NCI-H526 (cell line): ENCODE measurements around the gene SHC2.

ENCODE experiments used
- DNase-seq, 2 experiments: peaks; one replicate each; lab custom pipeline; 2025; lab: John Stamatoyannopoulos, UW

Gene SHC2

DNA sequence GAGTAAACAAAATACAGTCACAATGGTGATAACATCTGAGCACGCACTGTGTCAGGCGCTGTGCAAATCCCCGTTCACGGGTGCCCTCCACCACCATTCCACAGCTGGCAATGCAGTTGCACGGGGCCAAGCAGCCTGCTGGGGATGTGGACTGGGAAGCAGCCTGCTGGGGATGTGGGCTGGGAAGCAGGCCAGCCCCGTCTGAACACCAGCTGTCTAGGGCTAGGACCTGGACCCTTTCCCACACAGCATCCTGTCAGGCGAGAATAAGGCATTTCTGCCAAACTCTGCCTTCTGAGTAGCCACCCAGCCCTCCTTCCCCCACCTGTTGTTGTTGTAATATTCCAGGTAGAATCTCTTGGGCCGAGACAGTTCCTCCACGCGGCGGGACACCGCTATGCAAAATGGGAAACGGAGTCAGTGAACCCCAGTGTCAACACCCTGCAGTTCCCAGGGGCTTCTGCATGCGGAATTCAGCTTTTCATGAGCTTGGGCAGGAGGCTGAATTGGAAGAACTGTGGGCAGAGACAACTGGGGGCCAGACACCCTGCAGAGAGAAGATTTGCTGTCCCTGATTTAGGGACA is 88.4 kb downstream of the SHC2 start:
- no peak for DNase-seq

DNA sequence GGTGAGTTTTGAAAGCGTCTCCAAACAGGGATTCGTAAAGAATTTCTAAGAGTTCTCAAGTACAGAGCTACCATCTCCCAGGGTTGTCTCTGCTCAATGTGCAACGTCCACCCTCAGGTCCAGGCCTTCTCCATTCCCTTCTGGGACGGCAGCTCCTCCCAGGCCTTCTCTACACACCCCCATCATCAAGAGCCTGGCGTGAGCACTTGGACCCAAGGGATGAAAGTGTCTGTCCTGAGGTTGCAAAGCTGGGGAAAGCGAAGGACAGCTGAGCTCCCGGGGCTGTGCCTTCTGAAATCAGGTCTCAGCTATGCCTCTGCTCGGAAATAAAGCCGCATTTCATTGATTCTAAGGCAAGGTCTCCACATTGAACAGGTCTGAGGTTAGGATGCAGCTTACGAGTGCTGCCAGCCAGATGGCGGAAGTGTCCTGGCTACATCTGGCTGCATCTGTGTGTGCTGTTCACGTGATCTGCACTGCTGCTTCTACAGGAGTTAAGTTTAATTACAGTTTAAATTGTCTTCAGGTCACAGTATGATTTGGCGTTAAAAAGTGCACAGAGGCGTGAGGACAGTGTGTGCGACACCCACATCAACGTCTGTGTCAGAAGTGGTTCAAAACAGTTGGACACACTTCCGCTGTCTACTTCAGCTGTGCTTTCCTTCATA is 89.2 kb downstream of the SHC2 start:
- DNase-seq: no peak

DNA sequence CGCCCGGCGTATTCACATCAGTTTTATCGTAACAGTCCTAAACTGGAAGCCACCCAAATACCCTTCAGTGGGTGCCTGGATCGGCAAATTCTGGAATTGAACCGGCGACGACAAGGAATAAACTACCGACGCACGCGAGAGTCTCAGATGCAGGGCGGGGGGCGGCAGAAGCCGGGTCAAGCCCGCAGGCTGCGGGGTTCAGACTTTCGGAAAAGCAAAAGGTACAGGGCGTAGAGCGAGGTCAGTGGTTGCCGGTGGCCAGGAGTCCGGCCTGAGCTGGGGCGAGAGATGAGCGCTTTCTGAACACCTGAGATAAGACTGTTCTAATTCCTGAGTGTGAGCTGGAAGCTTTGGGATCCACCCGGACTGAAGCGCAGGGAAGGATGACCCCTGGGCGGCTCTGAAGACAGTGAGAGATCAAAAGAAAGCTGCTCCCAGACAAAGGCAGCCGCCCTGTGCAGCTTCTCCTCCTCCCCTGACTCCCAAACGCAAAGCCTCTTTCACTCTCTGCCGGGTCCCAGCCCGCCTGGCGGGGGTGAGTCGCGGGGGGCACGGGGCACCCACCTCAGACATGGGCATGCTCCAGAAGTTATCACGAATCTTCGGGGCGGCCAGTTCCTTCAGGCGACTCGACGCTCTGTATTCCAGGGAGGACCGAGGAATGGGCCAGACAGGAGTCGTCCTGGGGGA is 90.0 kb downstream of the SHC2 start:
- DNase-seq: no peak

DNA sequence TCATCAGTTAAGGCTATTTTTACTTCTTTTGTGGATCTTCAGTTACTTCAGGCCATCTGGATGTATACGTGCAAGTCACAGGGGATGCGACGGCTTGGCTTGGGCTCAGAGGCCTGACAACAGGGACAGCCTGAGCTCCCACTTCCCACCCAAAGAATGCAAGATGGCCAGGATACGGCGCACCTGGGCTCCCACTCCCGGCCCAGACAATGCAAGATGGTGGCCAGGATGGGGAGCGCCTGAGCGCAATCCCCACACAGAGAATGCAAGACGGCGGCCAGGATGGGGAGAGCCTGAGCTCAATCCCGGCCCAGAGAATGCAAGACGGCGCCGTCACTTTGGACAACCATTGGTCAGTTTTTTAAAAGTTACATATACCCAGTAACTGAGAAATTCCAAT is 91.0 kb downstream of the SHC2 start:
- DNase-seq: no peak

DNA sequence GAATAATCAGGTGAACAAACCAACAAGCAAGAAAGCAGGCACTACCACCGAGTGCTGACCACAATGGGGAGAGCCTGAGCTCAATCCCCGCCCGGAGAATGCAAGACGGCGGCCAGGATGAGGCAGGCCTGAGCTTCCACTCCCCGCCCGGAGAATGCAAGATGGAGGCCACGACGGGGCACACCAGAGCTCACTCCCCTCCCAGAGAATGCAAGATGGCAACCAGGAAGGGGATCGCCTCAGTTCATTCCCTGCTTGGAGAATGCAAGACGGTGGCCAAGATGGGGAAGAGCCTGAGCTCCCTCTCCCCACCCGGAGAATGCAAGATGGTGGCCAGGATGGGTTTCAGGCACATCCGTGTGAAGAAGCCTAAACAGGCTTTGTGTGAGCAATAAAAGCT is 91.6 kb downstream of the SHC2 start:
- DNase-seq: no peak

DNA sequence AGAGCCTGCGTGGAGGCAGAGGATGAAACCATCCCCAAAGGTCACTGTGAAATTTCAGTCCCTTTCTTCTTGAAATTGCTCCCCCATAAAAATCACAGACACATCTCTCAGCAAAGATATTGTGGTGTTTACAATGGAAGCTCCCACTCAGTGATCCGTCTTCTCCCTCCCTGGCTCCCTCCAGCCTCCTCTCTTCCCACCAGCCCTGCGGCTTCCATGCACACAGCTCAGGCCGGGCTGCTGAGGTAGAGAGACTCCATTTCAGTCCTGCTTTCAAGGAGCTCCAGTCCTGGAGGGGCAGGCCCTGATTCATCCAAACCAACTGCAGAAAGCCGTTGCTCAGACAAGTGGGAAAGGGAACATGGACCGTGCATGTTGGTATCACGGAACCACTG is 92.2 kb downstream of the SHC2 start:
- no peak for DNase-seq

DNA sequence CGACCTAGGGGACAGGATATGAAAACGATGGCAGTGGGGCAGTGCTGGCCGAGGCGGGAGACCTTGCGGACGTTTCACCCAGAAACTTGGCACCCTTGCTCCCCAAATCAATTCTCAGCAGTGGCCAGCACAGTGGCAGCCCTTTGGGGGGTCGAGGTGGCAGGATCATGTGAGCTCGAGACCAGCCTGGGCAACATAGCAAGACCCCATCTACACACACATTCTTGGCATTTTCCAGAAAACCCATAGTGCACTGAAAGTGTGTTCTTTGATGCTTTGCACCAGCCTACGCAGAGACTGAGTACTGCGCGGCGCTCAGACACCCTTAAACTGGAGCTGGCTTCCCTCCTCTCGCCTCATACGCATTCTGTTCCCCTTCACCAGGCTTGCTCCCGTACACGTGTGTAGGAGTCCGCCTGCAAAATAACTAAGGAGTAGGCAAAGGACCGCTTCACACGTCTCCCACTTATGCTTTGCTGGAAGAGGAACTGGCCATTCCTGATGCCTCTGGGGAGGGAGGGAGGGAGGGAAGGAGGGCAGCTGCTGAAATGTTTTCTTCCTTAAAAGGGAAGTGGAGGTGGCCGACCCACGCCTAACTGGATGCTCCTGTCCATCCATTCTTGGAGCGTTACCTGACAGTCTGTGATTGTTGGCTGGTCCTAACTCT is 92.7 kb downstream of the SHC2 start:
- no peak for DNase-seq

DNA sequence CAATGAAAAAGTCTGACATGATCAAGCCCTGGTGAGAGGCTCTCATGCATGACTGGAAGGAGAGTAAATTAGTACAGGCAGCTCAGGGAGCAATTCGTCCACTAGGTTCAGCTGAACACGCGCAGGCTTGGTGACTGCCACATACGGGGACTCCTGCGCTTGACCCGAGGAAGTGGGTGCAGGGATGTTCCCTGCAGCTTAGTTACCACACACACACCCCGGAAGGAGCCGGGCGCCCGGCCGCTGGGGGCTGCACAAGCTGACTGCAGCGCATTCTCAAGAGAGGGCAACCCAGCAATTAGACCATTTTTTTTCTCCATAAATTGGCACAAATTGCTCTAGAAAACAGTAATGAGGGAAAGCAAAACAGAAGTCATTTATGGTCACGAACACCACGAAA is 93.3 kb downstream of the SHC2 start:
- no peak for DNase-seq

DNA sequence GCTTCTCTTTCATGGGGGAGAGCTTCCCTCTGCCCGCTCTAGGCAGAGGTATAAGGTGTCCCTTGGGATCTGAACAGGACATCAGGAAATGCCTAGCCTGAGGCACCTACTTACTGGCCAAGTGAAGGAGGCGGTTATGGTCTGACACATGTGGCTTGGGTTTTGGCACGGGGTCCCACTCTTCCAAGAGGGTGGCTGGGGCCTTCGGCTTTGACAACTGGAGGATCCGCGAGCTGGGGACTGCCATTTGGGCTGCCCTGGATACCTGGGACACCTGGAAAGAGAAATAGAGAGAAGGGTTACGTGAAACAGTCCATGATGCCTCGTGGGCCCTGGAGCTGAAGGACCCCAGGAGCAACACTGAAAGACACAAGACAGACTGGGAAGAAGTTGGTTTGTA is 93.9 kb downstream of the SHC2 start:
- no peak for DNase-seq
